Panc1 (cell line): Measurements from ENCODE around the gene DAPK1. TPM values are rescaled to one million over a fixed set of nuclear protein-coding genes. Genes with fewer than 3 reads are reported as not detected.

Experiments used
- ATAC-seq: fragments of 200-7000 bp; cut with Tn5 transposase; 2 replicates; pipeline ENCODE4 v1.9.1; 2020; ENCODE audit warnings: mild to moderate bottlenecking, moderate library complexity
- BruUV-seq: library from RNA; stranded (reverse); fragments of 400-500 nt; replicated peaks from 2 replicates; lab custom pipeline; 2021; lab: Mats Ljungman, UMichigan
- CTCF ChIA-PET: fragments of 300-600 bp; sonication (Branson Sonifier 250); formaldehyde crosslinking; loops from one replicate; lab custom pipeline; 2022; ENCODE audit warnings: antibody characterized with exemption; lab: Charles Lee
- POLR2A ChIA-PET: fragments of 300-600 bp; sonication (Branson Sonifier 250); formaldehyde crosslinking; loops from one replicate; lab custom pipeline; 2022; ENCODE audit warnings: antibody characterized with exemption; lab: Charles Lee
- DNase-seq: peaks from one replicate; pipeline ENCODE4 v3.0.0-alpha.2; 2010; ENCODE audit warnings: low read depth, low spot score
- H3K27ac ChIP-seq: 2 replicates; pipeline ENCODE4 v1.5.1; 2011; ENCODE audit warnings: mild to moderate bottlenecking, low read length, inconsistent platforms
- H3K27me3 ChIP-seq: fragments of 200-500 bp; sonication (Bioruptor generic); 2 replicates; pipeline ENCODE4 v1.6.0; 2014; ENCODE audit warnings: low read length, inconsistent platforms; ENCODE audit not compliant: control insufficient read depth, insufficient read depth
- H3K36me3 ChIP-seq: fragments of 200-500 bp; sonication (Bioruptor generic); 2 replicates; pipeline ENCODE4 v1.5.1; 2014; ENCODE audit warnings: inconsistent platforms, mild to moderate bottlenecking, low read length, moderate library complexity; ENCODE audit not compliant: control insufficient read depth, insufficient read depth
- H3K4me1 ChIP-seq: 2 replicates; pipeline ENCODE4 v1.5.1; 2011; ENCODE audit warnings: inconsistent platforms, mild to moderate bottlenecking, low read length, moderate library complexity; ENCODE audit not compliant: control insufficient read depth, insufficient read depth
- H3K4me3 ChIP-seq, 2 experiments: 2 replicates each; pipeline ENCODE4 v1.5.1; 2011 to 2012; ENCODE audit warnings: low read depth in 2 of 2, low read length in 2 of 2, mild to moderate bottlenecking in 2 of 2, inconsistent platforms in 1 of 2, moderate library complexity in 1 of 2
- H3K9me3 ChIP-seq: fragments of 200-500 bp; sonication (Bioruptor generic); 2 replicates; pipeline ENCODE4 v1.5.1; 2014; ENCODE audit warnings: low read depth, mild to moderate bottlenecking, inconsistent platforms, low read length, moderate library complexity; ENCODE audit not compliant: control insufficient read depth, insufficient read depth
- POLR2AphosphoS5 ChIP-seq: IDR thresholded peaks from 2 replicates; pipeline ENCODE4 v1.6.1; 2012; ENCODE audit warnings: mild to moderate bottlenecking, low read depth, low read length, moderate library complexity
- REST ChIP-seq, 2 experiments: IDR thresholded peaks; 2 replicates each; pipeline ENCODE4 v1.6.1; 2011 to 2012; ENCODE audit warnings: low read depth in 2 of 2, control low read depth in 1 of 2, low read length in 1 of 2, mild to moderate bottlenecking in 1 of 2, moderate library complexity in 1 of 2; ENCODE audit not compliant: insufficient read depth in 1 of 2
- SIN3A ChIP-seq: IDR thresholded peaks from 2 replicates; pipeline ENCODE4 v1.6.1; 2012; ENCODE audit warnings: low read depth, mild to moderate bottlenecking, low read length, moderate library complexity, borderline replicate concordance; ENCODE audit not compliant: insufficient read depth
- TCF7L2 ChIP-seq: IDR thresholded peaks from 2 replicates; pipeline ENCODE4 v1.6.1; 2011; ENCODE audit warnings: mild to moderate bottlenecking, low read depth, low read length, inconsistent platforms
- in situ Hi-C: cut with HindIII; loops from 2 replicates; pipeline ENCODE4 v1.10.0; 2016; ENCODE audit warnings: low sequenced_read_pairs, low pct_unique_long_range_greater_than_20kb
- intact Hi-C: fragments of 100-400 bp; cut with micrococcal nuclease; formaldehyde crosslinking; loops from one replicate; pipeline ENCODE4 v1.10.0; 2022; ENCODE audit not compliant: unreplicated experiment
- total RNA-seq: library from RNA; stranded (reverse); gene quantifications from one replicate; pipeline ENCODE4 v1.2.1, GENCODE V29; 2021; ENCODE audit not compliant: unreplicated experiment
- TF ChIP-seq, protein P1 (sequence below): fragments of 450-650 bp; IDR thresholded peaks from 2 replicates; pipeline ENCODE4 v1.5.1; 2017; ENCODE audit warnings: mild to moderate bottlenecking

Gene DAPK1
- total RNA-seq, 1 experiment from 2014 or later = 0.87 TPM

DNA sequence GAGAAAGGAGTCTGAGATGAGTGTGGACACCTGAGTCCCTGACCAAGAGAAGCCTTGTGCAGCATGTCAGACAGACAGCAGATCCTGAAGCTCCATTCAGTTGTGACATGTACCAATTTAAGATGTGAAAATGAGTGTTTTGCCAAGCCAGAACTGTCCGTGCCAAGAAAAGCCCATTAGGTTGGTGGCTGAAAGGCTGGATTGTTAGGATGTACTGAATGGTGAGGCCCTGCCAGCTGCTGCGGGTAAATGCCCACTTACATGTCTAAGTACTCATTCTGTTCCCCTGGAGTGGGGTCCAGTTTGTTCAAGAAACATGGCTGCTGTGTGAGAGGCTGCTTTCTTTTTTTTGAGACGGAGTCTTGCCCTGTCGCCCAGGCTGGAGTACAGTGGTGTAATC, 14.6 kb downstream of the DAPK1 start:
- no peak for ATAC-seq
- TF ChIP-seq SIN3A (no peak), TCF7L2 (no peak), POLR2AphosphoS5 (no peak), REST (IDR thresholded peaks at IDR 0.05; ENCODE audit: insufficient read depth in 1 of 2, low read depth in 2 of 2, low read length in 1 of 2) (no peak)
- TF ChIP-seq, protein P1, sequence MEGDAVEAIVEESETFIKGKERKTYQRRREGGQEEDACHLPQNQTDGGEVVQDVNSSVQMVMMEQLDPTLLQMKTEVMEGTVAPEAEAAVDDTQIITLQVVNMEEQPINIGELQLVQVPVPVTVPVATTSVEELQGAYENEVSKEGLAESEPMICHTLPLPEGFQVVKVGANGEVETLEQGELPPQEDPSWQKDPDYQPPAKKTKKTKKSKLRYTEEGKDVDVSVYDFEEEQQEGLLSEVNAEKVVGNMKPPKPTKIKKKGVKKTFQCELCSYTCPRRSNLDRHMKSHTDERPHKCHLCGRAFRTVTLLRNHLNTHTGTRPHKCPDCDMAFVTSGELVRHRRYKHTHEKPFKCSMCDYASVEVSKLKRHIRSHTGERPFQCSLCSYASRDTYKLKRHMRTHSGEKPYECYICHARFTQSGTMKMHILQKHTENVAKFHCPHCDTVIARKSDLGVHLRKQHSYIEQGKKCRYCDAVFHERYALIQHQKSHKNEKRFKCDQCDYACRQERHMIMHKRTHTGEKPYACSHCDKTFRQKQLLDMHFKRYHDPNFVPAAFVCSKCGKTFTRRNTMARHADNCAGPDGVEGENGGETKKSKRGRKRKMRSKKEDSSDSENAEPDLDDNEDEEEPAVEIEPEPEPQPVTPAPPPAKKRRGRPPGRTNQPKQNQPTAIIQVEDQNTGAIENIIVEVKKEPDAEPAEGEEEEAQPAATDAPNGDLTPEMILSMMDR = no peak
- ChIA-PET CTCF (no interaction called here), POLR2A (no interaction called here)
- in situ Hi-C loops = no loop called here
- intact Hi-C loops = no loop called here
- Histone ChIP-seq H3K4me1 (no peaks in the 10 kb centered on the region), H3K27me3 (no peaks in the 10 kb centered on the region), H3K36me3 (no peaks in the 10 kb centered on the region), H3K4me3 (no peak overlapping the region), H3K27ac (no peak overlapping the region), H3K9me3 (no peaks in the 10 kb centered on the region)
- BruUV-seq = no TSS peak
- no peak for DNase-seq

DNA sequence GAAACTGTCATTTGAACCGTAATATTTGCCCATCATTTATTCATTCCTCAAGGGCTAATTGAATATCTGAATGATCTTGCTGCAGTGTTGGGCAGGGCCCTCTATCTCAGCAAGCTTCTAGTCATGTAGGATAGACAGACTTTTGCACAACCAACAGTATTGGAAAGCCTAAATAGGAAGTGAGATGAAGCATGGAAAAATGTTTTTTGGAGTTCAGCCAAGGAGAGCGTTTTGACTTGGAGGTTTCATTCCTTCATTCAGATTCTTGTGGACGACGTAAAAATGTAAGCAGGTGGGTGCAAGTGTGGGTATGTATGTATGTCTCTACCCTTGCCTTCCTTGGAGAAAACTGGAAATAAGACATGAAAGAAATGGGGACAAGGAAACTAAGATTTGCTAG, 15.5 kb downstream of the DAPK1 start:
- CTCF ChIA-PET = no interaction called here
- Histone ChIP-seq H3K4me3 (no peak overlapping the region), H3K9me3 (no peaks in the 10 kb centered on the region), H3K27ac (no peak overlapping the region), H3K36me3 (no peaks in the 10 kb centered on the region), H3K27me3 (no peaks in the 10 kb centered on the region), H3K4me1 (no peaks in the 10 kb centered on the region)
- DNase-seq (no peak), ATAC-seq (no peak)
- no TSS peak for BruUV-seq
- TF ChIP-seq POLR2AphosphoS5 (no peak), SIN3A (no peak), TCF7L2 (no peak), REST (IDR thresholded peaks at IDR 0.05; ENCODE audit: insufficient read depth in 1 of 2, low read depth in 2 of 2, low read length in 1 of 2) (no peak)
- TF ChIP-seq, protein P1 = no peak
- in situ Hi-C loops (no loop called here), intact Hi-C loops (no loop called here)
- POLR2A ChIA-PET = no interaction called here
